ENCODE data around the gene TMTC2.

DNA sequence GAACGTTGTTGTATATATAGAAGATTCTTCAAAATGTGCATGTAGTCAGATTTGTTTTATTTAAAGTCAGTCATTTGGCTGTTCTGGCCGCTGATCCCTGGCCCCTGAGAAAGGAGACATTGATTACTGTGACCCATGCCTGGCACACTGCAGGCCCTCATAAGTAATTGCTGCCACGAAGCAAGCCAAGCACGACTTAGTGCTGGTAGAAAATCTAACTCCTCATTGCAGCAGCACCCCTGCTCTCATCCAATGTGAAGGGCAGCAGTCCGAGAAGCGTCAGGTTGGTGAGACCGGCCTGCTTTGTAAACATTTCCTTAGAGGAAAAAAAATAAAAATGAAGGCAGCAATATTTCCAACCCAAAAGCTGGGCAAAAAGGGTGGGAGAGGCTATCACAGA, 22.8 kb upstream of the TMTC2 start:
- no peak for TF ChIP-seq EGR1 (IDR thresholded peaks at IDR 0.05)
- TF ChIP-seq, protein P1, sequence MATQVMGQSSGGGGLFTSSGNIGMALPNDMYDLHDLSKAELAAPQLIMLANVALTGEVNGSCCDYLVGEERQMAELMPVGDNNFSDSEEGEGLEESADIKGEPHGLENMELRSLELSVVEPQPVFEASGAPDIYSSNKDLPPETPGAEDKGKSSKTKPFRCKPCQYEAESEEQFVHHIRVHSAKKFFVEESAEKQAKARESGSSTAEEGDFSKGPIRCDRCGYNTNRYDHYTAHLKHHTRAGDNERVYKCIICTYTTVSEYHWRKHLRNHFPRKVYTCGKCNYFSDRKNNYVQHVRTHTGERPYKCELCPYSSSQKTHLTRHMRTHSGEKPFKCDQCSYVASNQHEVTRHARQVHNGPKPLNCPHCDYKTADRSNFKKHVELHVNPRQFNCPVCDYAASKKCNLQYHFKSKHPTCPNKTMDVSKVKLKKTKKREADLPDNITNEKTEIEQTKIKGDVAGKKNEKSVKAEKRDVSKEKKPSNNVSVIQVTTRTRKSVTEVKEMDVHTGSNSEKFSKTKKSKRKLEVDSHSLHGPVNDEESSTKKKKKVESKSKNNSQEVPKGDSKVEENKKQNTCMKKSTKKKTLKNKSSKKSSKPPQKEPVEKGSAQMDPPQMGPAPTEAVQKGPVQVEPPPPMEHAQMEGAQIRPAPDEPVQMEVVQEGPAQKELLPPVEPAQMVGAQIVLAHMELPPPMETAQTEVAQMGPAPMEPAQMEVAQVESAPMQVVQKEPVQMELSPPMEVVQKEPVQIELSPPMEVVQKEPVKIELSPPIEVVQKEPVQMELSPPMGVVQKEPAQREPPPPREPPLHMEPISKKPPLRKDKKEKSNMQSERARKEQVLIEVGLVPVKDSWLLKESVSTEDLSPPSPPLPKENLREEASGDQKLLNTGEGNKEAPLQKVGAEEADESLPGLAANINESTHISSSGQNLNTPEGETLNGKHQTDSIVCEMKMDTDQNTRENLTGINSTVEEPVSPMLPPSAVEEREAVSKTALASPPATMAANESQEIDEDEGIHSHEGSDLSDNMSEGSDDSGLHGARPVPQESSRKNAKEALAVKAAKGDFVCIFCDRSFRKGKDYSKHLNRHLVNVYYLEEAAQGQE (IDR thresholded peaks at IDR 0.05; ENCODE audit: low read depth): no peak
- no peak for TF ChIP-seq MAX (IDR thresholded peaks at IDR 0.05)
- no peak for TF ChIP-seq EP300 (IDR thresholded peaks at IDR 0.05; ENCODE audit: borderline replicate concordance)
- TF ChIP-seq FOXM1 (IDR thresholded peaks at IDR 0.05; ENCODE audit: borderline replicate concordance, low read depth): no peak
- no peak for TF ChIP-seq TAF1 (IDR thresholded peaks at IDR 0.05; ENCODE audit: low read depth)
- no peak for TF ChIP-seq CEBPB (IDR thresholded peaks at IDR 0.05)
